ENCODE measurements around the gene AKR1D1. TPM values are rescaled to one million over a fixed set of nuclear protein-coding genes. Genes with fewer than 3 reads are reported as not detected.
A peak's percentile ranks its signal among the peaks of the same experiment; 100 is the strongest.

AKR1D1 gene
- total and polyA plus RNA-seq, 2 of the 13 experiments (the other 11 are each of a cell fraction or from before 2014, with no cell fraction given) = 6.9 to 37.0 TPM

- TF ChIP-seq SAFB2 (CRISPR knock-in tag; IDR thresholded peaks at IDR 0.05; ENCODE audit: borderline replicate concordance, low read depth) = no peak
- TF ChIP-seq DPF2 (CRISPR knock-in tag; IDR thresholded peaks at IDR 0.05; ENCODE audit: borderline replicate concordance, low read depth) = no peak
- TF ChIP-seq SKI (IDR thresholded peaks at IDR 0.05; ENCODE audit: partially characterized antibody) = no peak
- no peak for TF ChIP-seq POLR2AphosphoS5 (IDR thresholded peaks at IDR 0.05; ENCODE audit: low read depth, low read length)
- TF ChIP-seq ZNF720 (CRISPR knock-in tag; IDR thresholded peaks at IDR 0.05) = no peak
- TF ChIP-seq JUND (CRISPR knock-in tag; IDR thresholded peaks at IDR 0.05) = no peak
- TF ChIP-seq MLX (CRISPR knock-in tag; IDR thresholded peaks at IDR 0.05) = peak; percentile 30; the same call in 1 of the 2 replicates
- no peak for TF ChIP-seq PHF5A (CRISPR knock-in tag; IDR thresholded peaks at IDR 0.05; ENCODE audit: low read depth, unreplicated experiment)
- no peak for TF ChIP-seq TCF7L2 (IDR thresholded peaks at IDR 0.05; ENCODE audit: low read depth, low read length)
- TF ChIP-seq SMAD1 (CRISPR knock-in tag; IDR thresholded peaks at IDR 0.05; ENCODE audit: borderline replicate concordance, low read depth) = no peak
- no peak for TF ChIP-seq ZNF552 (CRISPR knock-in tag; IDR thresholded peaks at IDR 0.05; ENCODE audit: borderline replicate concordance)
- no peak for TF ChIP-seq ZNF577 (CRISPR knock-in tag; IDR thresholded peaks at IDR 0.05; ENCODE audit: borderline replicate concordance, low read depth)
- no peak for TF ChIP-seq RBFOX2 (IDR thresholded peaks at IDR 0.05; ENCODE audit: low read depth, low read length)
- no peak for TF ChIP-seq ZNF224 (CRISPR knock-in tag; IDR thresholded peaks at IDR 0.05)
- no peak for TF ChIP-seq MBD4 (IDR thresholded peaks at IDR 0.05; ENCODE audit: borderline replicate concordance, low read length)
- no peak for TF ChIP-seq SAP130 (CRISPR knock-in tag; IDR thresholded peaks at IDR 0.05; ENCODE audit: low read depth)
- TF ChIP-seq SYNCRIP (IDR thresholded peaks at IDR 0.05; ENCODE audit: insufficient read depth, low read depth, low read length) = no peak
- no peak for TF ChIP-seq HNF1A (IDR thresholded peaks at IDR 0.05; ENCODE audit: low read depth)
- no peak for TF ChIP-seq HNF1A (CRISPR knock-in tag; IDR thresholded peaks at IDR 0.05; ENCODE audit: borderline replicate concordance)
- no peak for TF ChIP-seq ZBTB43 (CRISPR knock-in tag; conservative IDR thresholded peaks at IDR 0.05)
- TF ChIP-seq DRAP1 (CRISPR knock-in tag; IDR thresholded peaks at IDR 0.05) = no peak
- no peak for TF ChIP-seq TSC22D2 (CRISPR knock-in tag; IDR thresholded peaks at IDR 0.05; ENCODE audit: borderline replicate concordance)
- TF ChIP-seq MIER3 (CRISPR knock-in tag; IDR thresholded peaks at IDR 0.05; ENCODE audit: borderline replicate concordance) = peak; percentile 40; the same call in 1 of the 2 replicates
- TF ChIP-seq MATR3 (CRISPR knock-in tag; IDR thresholded peaks at IDR 0.05) = no peak
- no peak for TF ChIP-seq ZNF678 (CRISPR knock-in tag; IDR thresholded peaks at IDR 0.05)
These were observed 44.0 kb downstream of the AKR1D1 start (continued) for GRCh38 chr7:138120140-138120827.

All from HepG2 (cell line).